Parathyroid adenoma (tissue), 2 donors: Measurements from ENCODE around the gene RABL3.

ENCODE experiments used
- H2AFZ ChIP-seq: fragments of 300-600 bp; sonication (generic); one replicate; pipeline ENCODE4 v1.7.0; 2017; ENCODE audit warnings: antibody characterized with exemption, mild to moderate bottlenecking
- H3K27ac ChIP-seq: fragments of 300-600 bp; sonication (generic); one replicate; pipeline ENCODE4 v1.7.0; 2017
- H3K27me3 ChIP-seq: fragments of 300-600 bp; sonication (generic); one replicate; pipeline ENCODE4 v1.7.0; 2017; ENCODE audit warnings: low read length; ENCODE audit not compliant: control insufficient read depth, insufficient read depth
- H3K36me3 ChIP-seq: fragments of 300-600 bp; sonication (generic); one replicate; pipeline ENCODE4 v1.7.0; 2017; ENCODE audit warnings: low read length; ENCODE audit not compliant: control insufficient read depth, insufficient read depth
- H3K4me1 ChIP-seq: fragments of 300-600 bp; sonication (generic); one replicate; pipeline ENCODE4 v1.7.0; 2017; ENCODE audit warnings: control low read depth
- H3K4me2 ChIP-seq: fragments of 300-600 bp; sonication (generic); one replicate; pipeline ENCODE4 v1.7.0; 2017; ENCODE audit warnings: low read length
- H3K4me3 ChIP-seq: fragments of 300-600 bp; sonication (generic); one replicate; pipeline ENCODE4 v1.7.0; 2017; ENCODE audit warnings: low read depth, low read length
- H3K79me2 ChIP-seq: fragments of 300-600 bp; sonication (generic); one replicate; pipeline ENCODE4 v1.7.0; 2017; ENCODE audit warnings: control low read depth
- H3K9ac ChIP-seq: fragments of 300-600 bp; sonication (generic); one replicate; pipeline ENCODE4 v1.7.0; 2017; ENCODE audit warnings: mild to moderate bottlenecking
- H3K9me3 ChIP-seq: fragments of 300-600 bp; sonication (generic); one replicate; pipeline ENCODE4 v1.7.0; 2017; ENCODE audit warnings: low read length; ENCODE audit not compliant: control insufficient read depth
- CTCF ChIP-seq: fragments of 300-600 bp; sonication (generic); IDR thresholded peaks from one replicate; pipeline ENCODE4 v1.7.0; 2017; ENCODE audit warnings: antibody characterized with exemption, mild to moderate bottlenecking
- donor health status: primary hyperparathyroidism.

RABL3 gene

DNA sequence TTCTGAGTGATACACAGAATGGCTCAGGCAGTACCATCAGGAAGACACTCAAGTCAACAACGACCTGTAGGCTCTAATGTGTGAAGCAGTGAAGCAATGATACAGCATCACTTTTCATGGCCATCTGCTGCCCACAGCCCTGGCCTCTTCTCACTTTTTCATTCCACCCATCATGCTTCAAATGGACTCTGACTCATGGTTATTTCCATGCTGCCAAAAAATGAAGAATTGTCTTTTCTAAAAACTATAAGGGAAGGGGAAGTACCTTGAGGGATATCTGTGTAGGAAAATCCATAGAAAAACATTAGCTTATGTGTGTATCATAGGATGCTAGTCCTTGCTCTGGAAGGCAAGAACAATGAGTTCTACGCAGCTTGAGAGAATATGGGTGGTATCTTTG, 71.7 kb downstream of the RABL3 start:
- no peaks in the 10 kb centered on the region for H3K27me3 ChIP-seq
- no peak overlapping the region for H3K9ac ChIP-seq
- no peaks in the 10 kb centered on the region for H3K9me3 ChIP-seq
- TF ChIP-seq CTCF: no peak
- H3K4me1 ChIP-seq: no peaks in the 10 kb centered on the region
- H3K27ac ChIP-seq: no peak overlapping the region
- H3K4me2 ChIP-seq: no peak overlapping the region
- no peak overlapping the region for H3K4me3 ChIP-seq
- H3K79me2 ChIP-seq: no peaks in the 10 kb centered on the region
- no peaks in the 10 kb centered on the region for H3K36me3 ChIP-seq
- no peak overlapping the region for H2AFZ ChIP-seq

DNA sequence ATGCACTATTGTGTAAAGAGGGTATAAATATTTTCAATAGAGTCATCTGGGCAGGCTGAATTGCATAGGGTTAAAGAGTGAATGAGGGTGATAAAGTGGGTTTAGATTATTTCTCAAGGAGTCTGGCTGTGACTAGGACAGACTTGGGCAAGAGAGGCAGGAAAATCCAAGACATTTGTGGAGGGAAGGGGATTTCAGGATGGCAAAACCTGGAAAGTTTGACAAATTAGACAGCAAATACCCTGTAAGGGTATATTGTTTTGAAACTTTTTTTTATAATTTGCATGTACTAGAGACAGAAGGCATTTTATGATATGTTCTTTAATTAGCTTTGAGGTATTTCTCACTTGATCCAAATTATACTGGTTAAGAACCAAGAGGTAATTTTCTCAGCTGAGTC, 77.4 kb downstream of the RABL3 start:
- Histone ChIP-seq H3K36me3 (no peaks in the 10 kb centered on the region), H3K27me3 (no peaks in the 10 kb centered on the region), H3K4me3 (no peak overlapping the region), H3K9ac (no peak overlapping the region), H3K4me1 (no peaks in the 10 kb centered on the region), H3K79me2 (no peaks in the 10 kb centered on the region), H2AFZ (no peak overlapping the region), H3K9me3 (no peaks in the 10 kb centered on the region), H3K4me2 (no peak overlapping the region), H3K27ac (no peak overlapping the region)
- no peak for TF ChIP-seq CTCF

DNA sequence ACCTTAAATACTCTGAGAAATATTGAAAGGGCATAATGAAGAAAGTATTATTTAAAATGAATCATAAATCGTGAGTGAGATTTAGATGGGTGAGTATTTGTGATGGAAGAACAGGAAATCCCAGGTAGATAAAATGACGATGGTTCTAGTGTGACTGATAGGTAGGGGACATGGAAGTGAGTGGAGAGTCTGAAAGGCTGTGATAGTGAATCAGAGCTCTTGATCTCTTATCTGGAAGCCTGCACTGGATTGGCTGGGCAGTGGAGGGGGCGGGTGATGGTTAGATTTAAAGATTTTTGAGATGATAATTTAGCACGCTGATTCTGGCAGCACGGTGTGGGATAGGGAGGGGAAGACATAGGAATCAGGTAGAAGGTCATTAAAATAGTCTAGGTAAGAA, 80.4 kb downstream of the RABL3 start:
- H3K9me3 ChIP-seq: no peaks in the 10 kb centered on the region
- no peak overlapping the region for H3K4me3 ChIP-seq
- no peaks in the 10 kb centered on the region for H3K36me3 ChIP-seq
- no peaks in the 10 kb centered on the region for H3K27me3 ChIP-seq
- H3K27ac ChIP-seq: no peak overlapping the region
- H3K79me2 ChIP-seq: no peaks in the 10 kb centered on the region
- no peak for TF ChIP-seq CTCF
- no peak overlapping the region for H3K9ac ChIP-seq
- H3K4me2 ChIP-seq: peak overlapping the region; percentile 28
- no peaks in the 10 kb centered on the region for H3K4me1 ChIP-seq
- H2AFZ ChIP-seq: peak overlapping the region; percentile 38

DNA sequence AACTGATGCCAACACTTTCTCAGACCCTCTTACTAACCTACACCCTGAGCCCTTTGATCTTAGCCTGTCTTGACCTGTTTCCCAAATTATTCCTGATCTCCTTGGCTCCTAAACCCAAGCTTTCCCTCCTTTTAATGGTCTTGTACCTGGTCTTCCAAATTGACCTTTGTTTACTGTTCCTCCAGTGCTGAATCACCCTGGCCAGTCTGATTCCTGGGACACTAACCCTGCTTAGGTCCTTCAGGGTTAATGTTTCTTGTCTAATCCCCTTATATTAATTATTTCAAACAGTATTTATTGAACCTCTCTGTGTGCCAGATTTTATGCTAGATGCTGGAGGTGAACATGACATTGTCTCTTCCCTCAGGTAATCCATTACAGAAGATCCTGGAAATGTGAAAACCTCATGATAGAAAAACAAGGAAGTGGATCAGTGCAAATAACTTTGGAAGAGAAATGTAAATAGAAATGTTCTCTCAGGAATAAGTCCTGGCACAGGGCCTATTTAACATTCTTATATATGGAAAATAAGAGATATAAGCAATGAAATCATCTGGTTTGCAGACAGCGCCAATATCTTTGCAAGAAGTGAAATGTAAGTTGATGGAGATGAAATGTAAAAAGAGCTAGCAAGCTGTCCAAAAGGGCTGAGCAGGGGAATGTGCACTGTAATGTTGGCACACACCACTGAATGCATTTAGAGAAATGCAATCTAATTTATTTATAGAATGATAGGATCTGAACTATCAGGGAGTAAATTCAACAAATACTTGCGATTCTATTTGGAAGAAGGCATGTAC, 81.0 kb downstream of the RABL3 start:
- H3K36me3 ChIP-seq: no peaks in the 10 kb centered on the region
- H3K9ac ChIP-seq: no peak overlapping the region
- H3K27ac ChIP-seq: no peak overlapping the region
- no peak overlapping the region for H3K4me3 ChIP-seq
- no peaks in the 10 kb centered on the region for H3K9me3 ChIP-seq
- TF ChIP-seq CTCF: no peak
- peak overlapping the region; percentile 28 for H3K4me2 ChIP-seq
- no peaks in the 10 kb centered on the region for H3K79me2 ChIP-seq
- H3K4me1 ChIP-seq: no peaks in the 10 kb centered on the region
- H3K27me3 ChIP-seq: no peaks in the 10 kb centered on the region
- H2AFZ ChIP-seq: no peak overlapping the region

- H3K27me3 ChIP-seq: no peaks in the 10 kb centered on the region
- H3K36me3 ChIP-seq: no peaks in the 10 kb centered on the region
- no peaks in the 10 kb centered on the region for H3K4me1 ChIP-seq
- no peak overlapping the region for H3K9ac ChIP-seq
- H3K4me2 ChIP-seq: no peak overlapping the region
- TF ChIP-seq CTCF: no peak
- H3K27ac ChIP-seq: no peak overlapping the region
- no peak overlapping the region for H2AFZ ChIP-seq
- H3K9me3 ChIP-seq: no peaks in the 10 kb centered on the region
- no peak overlapping the region for H3K4me3 ChIP-seq
- no peaks in the 10 kb centered on the region for H3K79me2 ChIP-seq
Observed at GRCh38 chr3:120659834-120660233, 82.5 kb downstream of the RABL3 start.
